ENCODE measurements around the gene SNX14. TPM values are rescaled to one million over a fixed set of nuclear protein-coding genes. Genes with fewer than 3 reads are reported as not detected.

The SNX14 gene
- total RNA-seq, 2 donors from 2014 or later = 50.6 to 61.7 TPM

DNA sequence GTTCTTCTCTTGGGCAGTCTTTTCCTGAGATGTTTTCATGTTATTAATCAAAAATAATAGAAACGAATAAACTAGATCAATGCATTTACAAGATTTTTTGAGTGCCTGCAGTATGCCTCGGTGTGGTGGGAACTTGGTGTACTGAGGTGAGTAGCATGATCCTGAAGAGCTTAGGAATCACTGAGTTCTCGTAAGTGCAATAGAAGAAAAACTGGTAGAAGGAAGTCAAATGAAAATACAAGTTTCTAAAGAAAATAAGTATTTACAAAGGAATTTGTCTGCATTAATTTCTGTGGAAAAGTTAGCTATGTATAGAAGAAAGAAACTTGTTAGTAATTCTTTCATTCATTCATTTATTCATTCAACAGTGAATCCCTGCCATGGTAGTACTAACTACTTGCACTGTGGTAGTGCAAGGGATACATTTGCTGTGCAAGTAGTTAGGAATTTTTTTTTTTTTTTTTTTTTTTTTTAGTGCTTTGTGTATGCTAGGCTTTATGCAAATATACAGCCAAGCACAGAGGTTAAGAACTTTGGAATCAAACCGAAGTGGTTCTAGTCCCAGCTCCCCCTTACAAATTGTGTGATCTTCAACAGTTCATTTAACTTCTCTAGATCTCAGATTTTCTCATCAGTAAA lies 129.9 kb downstream of the SNX14 start:
- H3K27ac Mint-ChIP-seq = peak overlapping the region; percentile 78
- H3K9me3 Mint-ChIP-seq = no peaks in the 10 kb centered on the region
- no peaks in the 10 kb centered on the region for H3K36me3 Mint-ChIP-seq (ENCODE audit: insufficient read depth in 2 of 2)
- H3K27me3 Mint-ChIP-seq (ENCODE audit: low read depth) = no peaks in the 10 kb centered on the region
- no peak for DNase-seq
- peak overlapping the region; percentile 66 to 72 for H3K4me3 Mint-ChIP-seq
- peaks cover 74% of the 10 kb centered on the region for H3K4me1 Mint-ChIP-seq (ENCODE audit: low read depth)
- ATAC-seq (replicated peaks in 1 of 2) = no peak

DNA sequence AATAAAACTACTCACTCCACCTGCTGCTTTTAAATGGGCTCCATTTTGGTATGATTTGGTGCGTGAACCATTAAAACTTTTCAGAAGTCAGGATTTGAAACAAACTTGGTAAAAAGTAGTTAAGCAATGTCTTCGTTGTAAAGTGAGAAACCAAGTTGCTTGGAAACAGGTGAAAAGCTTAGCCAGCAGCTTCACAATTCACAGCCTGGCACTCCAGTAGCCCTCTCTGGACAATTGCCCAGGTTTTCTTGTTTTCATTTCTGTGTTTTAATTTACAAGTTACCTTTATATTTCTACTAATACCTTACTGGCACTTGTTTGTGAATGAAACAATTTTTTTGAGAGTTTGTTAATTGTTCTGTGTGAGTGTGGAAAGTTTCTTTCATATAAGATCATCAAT lies 131.0 kb downstream of the SNX14 start:
- DNase-seq = no peak
- no peaks in the 10 kb centered on the region for H3K9me3 Mint-ChIP-seq
- no peaks in the 10 kb centered on the region for H3K27me3 Mint-ChIP-seq (ENCODE audit: low read depth)
- peak overlapping the region; percentile 83 for H3K27ac Mint-ChIP-seq
- H3K36me3 Mint-ChIP-seq (ENCODE audit: insufficient read depth in 2 of 2) = no peaks in the 10 kb centered on the region
- ATAC-seq (replicated peaks in 1 of 2) = no peak
- peak overlapping the region in 1 of 2 donors; percentile 75 for H3K4me3 Mint-ChIP-seq
- peaks cover 84% of the 10 kb centered on the region for H3K4me1 Mint-ChIP-seq (ENCODE audit: low read depth)

DNA sequence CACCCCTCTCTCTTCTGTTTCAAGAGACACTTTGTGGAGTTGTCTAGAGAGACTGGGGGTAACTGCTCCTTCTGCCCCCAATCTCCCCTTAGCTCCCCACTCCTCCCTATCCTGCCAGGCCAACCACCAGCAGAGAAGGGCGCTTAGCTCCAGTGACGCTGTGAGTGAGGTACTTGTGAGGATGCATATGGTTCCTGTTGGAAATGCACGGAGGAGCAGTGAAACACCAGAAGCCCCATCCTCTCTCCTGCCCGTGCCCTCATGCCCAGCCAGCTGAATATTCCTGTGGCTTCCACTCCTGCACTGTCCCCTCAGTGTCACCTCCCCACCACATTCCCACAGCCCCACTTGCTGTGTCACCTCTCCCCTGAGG lies 131.9 kb downstream of the SNX14 start:
- peaks cover 93% of the 10 kb centered on the region for H3K4me1 Mint-ChIP-seq (ENCODE audit: low read depth)

GRCh38 chr6:85460921-85461797 lies 132.5 kb downstream of the SNX14 start:
- Mint-ChIP-seq H3K27me3 (ENCODE audit: low read depth) (peaks cover 5% of the 10 kb centered on the region), H3K4me1 (ENCODE audit: low read depth) (peaks cover 98% of the 10 kb centered on the region), H3K4me3 (peak overlapping the region; percentile 45 to 79), H3K9me3 (no peaks in the 10 kb centered on the region), H3K27ac (peak overlapping the region; percentile 77), H3K36me3 (ENCODE audit: insufficient read depth in 2 of 2) (no peaks in the 10 kb centered on the region)
- peak; percentile 45 to 56 for ATAC-seq (replicated peaks in 1 of 2)
- peak; percentile 65 for DNase-seq

More for the DNA sequence above, 131.9 kb downstream of the SNX14 start:
- Mint-ChIP-seq H3K4me3 (peak overlapping the region; percentile 75 to 79), H3K27ac (peak overlapping the region; percentile 83), H3K36me3 (ENCODE audit: insufficient read depth in 2 of 2) (no peaks in the 10 kb centered on the region), H3K9me3 (no peaks in the 10 kb centered on the region), H3K27me3 (ENCODE audit: low read depth) (no peaks in the 10 kb centered on the region)
- DNase-seq = no peak
- no peak for ATAC-seq (replicated peaks in 1 of 2)

DNA sequence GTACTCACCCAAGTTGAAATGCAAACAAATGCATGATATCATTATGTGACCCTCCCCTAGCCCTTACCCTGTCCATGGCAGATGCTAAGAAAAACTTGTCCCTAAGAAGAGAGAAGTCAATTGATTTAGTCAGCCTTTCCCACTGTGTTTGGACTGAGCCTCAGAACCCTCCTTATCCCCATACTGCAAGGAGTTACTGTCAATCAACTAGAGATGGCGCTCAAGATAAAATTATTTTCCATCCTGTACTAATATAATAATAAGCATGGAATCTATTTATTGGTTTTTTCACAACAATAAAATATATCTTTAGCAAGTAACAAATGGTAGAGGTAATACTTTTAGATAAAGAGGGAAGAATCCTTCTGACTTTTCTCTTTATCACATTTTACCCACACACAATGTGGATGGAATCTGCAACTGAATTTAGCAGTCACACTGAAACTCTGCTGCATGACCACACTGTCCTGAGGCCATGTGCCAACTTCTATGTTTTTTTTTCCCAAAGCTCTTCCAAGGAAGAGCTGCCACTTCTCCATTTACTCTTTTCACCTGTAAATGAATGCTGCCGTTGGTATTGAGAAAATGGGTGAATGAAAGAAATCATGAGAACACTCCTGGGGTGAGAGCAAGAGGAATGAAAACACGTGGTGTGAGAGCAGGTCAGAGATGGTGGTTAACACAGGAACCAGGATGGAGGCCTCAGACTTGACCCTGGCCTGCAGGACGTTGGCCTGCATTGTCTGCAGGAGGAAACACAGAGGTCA lies 133.3 kb downstream of the SNX14 start:
- Mint-ChIP-seq H3K9me3 (no peaks in the 10 kb centered on the region), H3K36me3 (ENCODE audit: insufficient read depth in 2 of 2) (no peaks in the 10 kb centered on the region), H3K27me3 (ENCODE audit: low read depth) (peaks cover 6% of the 10 kb centered on the region), H3K27ac (peak overlapping the region; percentile 77), H3K4me3 (peak overlapping the region; percentile 6 to 79), H3K4me1 (ENCODE audit: low read depth) (peaks cover 97% of the 10 kb centered on the region)
- DNase-seq (no peak), ATAC-seq (replicated peaks in 1 of 2) (no peak)

GRCh38 chr6:85459224-85459901 lies 134.3 kb downstream of the SNX14 start:
- H3K27ac Mint-ChIP-seq = no peak overlapping the region
- no peaks in the 10 kb centered on the region for H3K9me3 Mint-ChIP-seq
- no peak for ATAC-seq (replicated peaks in 1 of 2)
- peaks cover 7% of the 10 kb centered on the region for H3K27me3 Mint-ChIP-seq (ENCODE audit: low read depth)
- peaks cover 96% of the 10 kb centered on the region for H3K4me1 Mint-ChIP-seq (ENCODE audit: low read depth)
- no peaks in the 10 kb centered on the region for H3K36me3 Mint-ChIP-seq (ENCODE audit: insufficient read depth in 2 of 2)
- H3K4me3 Mint-ChIP-seq = peak overlapping the region; percentile 23 to 24
- DNase-seq = no peak

- peaks cover 96% of the 10 kb centered on the region for H3K4me1 Mint-ChIP-seq (ENCODE audit: low read depth)
- H3K36me3 Mint-ChIP-seq (ENCODE audit: insufficient read depth in 2 of 2) = no peaks in the 10 kb centered on the region
Measured at GRCh38 chr6:85458782-85459181, 134.9 kb downstream of the SNX14 start.

GRCh38 chr6:85458184-85458583 lies 135.5 kb downstream of the SNX14 start:
- H3K27me3 Mint-ChIP-seq (ENCODE audit: low read depth) = peaks cover 16% of the 10 kb centered on the region
- H3K4me3 Mint-ChIP-seq = no peak overlapping the region
- no peak for DNase-seq
- H3K9me3 Mint-ChIP-seq = no peaks in the 10 kb centered on the region
- peaks cover 96% of the 10 kb centered on the region for H3K4me1 Mint-ChIP-seq (ENCODE audit: low read depth)
- H3K27ac Mint-ChIP-seq = peak overlapping the region; percentile 47
- no peak for ATAC-seq (replicated peaks in 1 of 2)
- H3K36me3 Mint-ChIP-seq (ENCODE audit: insufficient read depth in 2 of 2) = no peaks in the 10 kb centered on the region

More at GRCh38 chr6:85458782-85459181, 134.9 kb downstream of the SNX14 start:
- Mint-ChIP-seq H3K4me3 (peak overlapping the region in 1 of 2 donors; percentile 2), H3K9me3 (no peaks in the 10 kb centered on the region), H3K27me3 (ENCODE audit: low read depth) (peaks cover 13% of the 10 kb centered on the region), H3K27ac (no peak overlapping the region)
- DNase-seq = no peak
- ATAC-seq (replicated peaks in 1 of 2) = no peak

DNA sequence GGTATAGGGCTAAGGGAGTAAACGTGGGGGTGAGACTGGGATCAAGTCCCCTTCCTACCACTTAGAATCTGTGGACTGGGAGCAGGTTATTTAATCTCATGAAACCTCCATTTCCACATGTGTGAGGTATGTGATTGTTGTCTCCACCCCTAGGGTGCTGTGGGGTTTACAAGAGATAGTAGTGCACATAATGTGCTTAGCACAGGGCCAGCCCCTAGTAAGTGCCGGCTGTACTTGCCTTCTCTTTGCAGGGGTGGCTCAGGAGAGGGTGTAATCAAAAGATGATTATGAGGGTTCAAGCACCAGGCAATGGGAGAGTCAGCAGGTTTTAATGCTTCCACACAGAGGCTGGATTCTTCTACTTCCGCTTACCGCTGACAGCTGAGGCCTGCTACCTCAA lies 136.9 kb downstream of the SNX14 start:
- no peaks in the 10 kb centered on the region for H3K9me3 Mint-ChIP-seq
- peaks cover 0 to 4% of the 10 kb centered on the region in 2 donors for H3K36me3 Mint-ChIP-seq (ENCODE audit: insufficient read depth in 2 of 2)
- ATAC-seq (replicated peaks in 1 of 2) (no peak), DNase-seq (no peak)
- no peak overlapping the region for H3K27ac Mint-ChIP-seq
- H3K4me1 Mint-ChIP-seq (ENCODE audit: low read depth) = peaks cover 95% of the 10 kb centered on the region
- H3K4me3 Mint-ChIP-seq = no peak overlapping the region
- H3K27me3 Mint-ChIP-seq (ENCODE audit: low read depth) = peaks cover 28% of the 10 kb centered on the region

Other genes starting within 250 kb of the SNX14 start
- gene NT5E, start 143.8 kb downstream of the SNX14 start, total RNA-seq = 10 to 100 TPM in 1 of 2 donors, 1 to 10 TPM in 1; 6.2 to 13.1 TPM
- gene SYNCRIP, start 49.0 kb upstream of the SNX14 start, total RNA-seq = 10 to 100 TPM; 75.9 to 90.2 TPM